GM12891 (cell line): ENCODE data around the gene MYO9A.

Source experiments
- DNase-seq: peaks from one replicate; pipeline ENCODE4 v3.0.0; 2011; ENCODE audit warnings: low spot score; ENCODE audit not compliant: insufficient read length
- FAIRE-seq: peaks from 2 replicates; lab custom pipeline; 2011; peaks lifted over from hg19 to GRCh38; lab: Jason Lieb, UNC
- PAX5 ChIP-seq: IDR thresholded peaks from 2 replicates; pipeline ENCODE4 v1.6.1; 2011; ENCODE audit warnings: low read length, moderate library complexity, mild to moderate bottlenecking; ENCODE audit not compliant: insufficient read depth, severe bottlenecking
- POLR2A ChIP-seq: IDR thresholded peaks from 2 replicates; pipeline ENCODE4 v1.6.1; 2011; ENCODE audit warnings: low read depth, low read length, control low read depth
- POLR2AphosphoS5 ChIP-seq: IDR thresholded peaks from 2 replicates; pipeline ENCODE4 v1.6.1; 2011; ENCODE audit warnings: low read depth, low read length, control low read depth
- POU2F2 ChIP-seq: IDR thresholded peaks from 2 replicates; pipeline ENCODE4 v1.6.1; 2011; ENCODE audit warnings: low read depth, mild to moderate bottlenecking, control low read depth, low read length, moderate library complexity
- SPI1 ChIP-seq: IDR thresholded peaks from 2 replicates; pipeline ENCODE4 v1.6.1; 2011; ENCODE audit warnings: low read depth, low read length, control low read depth
- TAF1 ChIP-seq: IDR thresholded peaks from 2 replicates; pipeline ENCODE4 v1.6.1; 2011; ENCODE audit warnings: low read depth, low read length, control low read depth

MYO9A gene

DNA sequence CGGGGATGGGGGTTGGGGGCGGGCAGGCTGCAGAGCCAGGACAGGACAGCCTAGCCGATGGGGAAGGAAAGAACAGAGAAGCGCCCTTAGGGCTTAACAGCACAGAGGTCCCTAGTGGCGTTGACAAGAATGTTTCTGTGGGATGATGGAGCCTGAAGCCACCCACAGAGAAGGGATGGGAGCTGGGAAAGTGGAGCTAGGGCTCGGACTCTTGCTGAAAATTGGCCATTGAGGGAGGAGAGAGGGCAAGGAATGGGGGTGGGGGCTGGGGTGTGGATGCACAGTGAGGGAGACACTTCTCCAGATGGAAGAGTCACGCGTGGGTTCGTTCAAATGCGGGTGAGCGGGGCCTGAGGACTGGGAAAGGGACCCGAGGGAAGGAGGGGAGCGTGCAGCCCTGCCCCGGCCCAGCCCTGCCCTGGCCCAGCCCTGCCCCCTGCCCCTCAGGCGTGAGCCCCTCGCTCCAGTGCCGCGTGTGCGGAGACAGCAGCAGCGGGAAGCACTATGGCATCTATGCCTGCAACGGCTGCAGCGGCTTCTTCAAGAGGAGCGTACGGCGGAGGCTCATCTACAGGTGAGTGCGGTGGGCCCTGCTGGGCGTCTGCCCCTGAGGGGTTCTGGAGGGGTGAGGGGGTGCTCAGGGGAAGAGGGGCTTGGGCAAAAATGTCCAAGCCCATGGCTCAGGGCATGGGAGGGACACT lies 306.8 kb downstream of the MYO9A start:
- FAIRE-seq, result no peak
- TF ChIP-seq PAX5, result no peak
- TF ChIP-seq POU2F2, result no peak
- TF ChIP-seq SPI1, result no peak
- TF ChIP-seq POLR2AphosphoS5, result no peak
- no peak for TF ChIP-seq TAF1
- no peak for TF ChIP-seq POLR2A
- DNase-seq, result no peak

DNA sequence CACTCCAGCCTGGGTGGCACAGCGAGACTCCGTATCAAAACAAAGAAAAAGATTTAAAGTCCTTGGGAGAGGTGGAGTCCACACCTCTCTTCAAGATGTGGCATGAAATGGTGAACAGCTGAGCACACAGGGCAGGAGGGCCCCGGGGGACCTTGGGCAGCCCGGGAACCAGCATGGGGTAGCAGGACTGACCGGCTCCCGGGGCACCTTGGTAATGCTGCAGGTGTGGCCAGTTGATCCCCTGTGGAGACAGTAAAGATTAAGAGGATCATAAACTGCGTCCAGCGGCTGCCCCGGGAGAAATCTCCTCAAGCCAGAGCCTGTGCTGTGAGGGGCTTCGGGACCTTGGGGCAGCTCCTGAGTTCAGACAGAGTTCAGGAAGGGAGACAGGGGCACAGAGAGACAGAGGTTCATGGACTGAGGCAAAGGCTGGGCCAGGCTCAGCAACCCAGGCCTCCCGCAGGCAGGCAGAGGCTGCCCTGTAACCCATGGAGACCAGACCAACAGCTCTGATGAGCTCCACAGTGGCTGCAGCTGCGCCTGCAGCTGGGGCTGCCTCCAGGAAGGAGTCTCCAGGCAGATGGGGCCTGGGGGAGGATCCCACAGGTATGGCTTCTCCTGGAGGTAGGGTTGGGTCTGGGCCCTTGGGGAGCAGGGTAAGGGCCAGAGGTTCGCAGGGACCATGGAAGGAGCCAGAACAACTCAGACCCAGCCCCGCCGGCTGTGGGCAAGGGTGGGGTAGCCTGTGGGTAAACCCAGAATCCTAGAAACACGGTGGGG lies 307.5 kb downstream of the MYO9A start, which contains the start of gene NR2E3:
NR2E3 (plus strand) TSS at position 299 of the 780 bp plus-strand sequence; CDS start at position 489, 190 bp downstream.
- FAIRE-seq, result no peak
- no peak for DNase-seq
- TF ChIP-seq SPI1, result no peak
- TF ChIP-seq POU2F2, result no peak
- TF ChIP-seq POLR2AphosphoS5, result no peak
- TF ChIP-seq PAX5, result no peak
- no peak for TF ChIP-seq TAF1
- TF ChIP-seq POLR2A, result no peak

DNA sequence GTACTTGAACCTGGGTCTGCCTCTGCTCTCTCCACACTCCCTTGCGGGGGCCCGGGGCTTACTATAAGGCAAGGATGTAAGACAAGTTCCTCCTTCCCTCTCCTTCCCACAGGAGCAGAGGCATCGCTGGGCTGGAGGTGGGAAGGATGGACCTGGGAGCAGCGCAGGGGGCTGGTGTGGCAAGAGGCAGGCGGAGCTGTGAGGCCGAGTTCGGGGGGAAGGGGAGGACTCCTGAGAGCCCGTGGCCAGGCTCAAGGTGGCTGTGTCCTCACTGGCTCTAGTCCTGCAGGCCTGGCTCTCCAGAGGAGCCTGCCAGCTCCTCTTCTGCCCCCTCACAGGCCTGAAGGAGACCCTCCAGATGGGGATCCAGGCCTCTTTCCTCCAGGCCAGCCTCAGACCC lies 308.6 kb downstream of the MYO9A start:
- TF ChIP-seq SPI1 (no peak), TAF1 (no peak), POLR2AphosphoS5 (no peak), PAX5 (no peak), POU2F2 (no peak), POLR2A (no peak)
- FAIRE-seq, result no peak
- no peak for DNase-seq

DNA sequence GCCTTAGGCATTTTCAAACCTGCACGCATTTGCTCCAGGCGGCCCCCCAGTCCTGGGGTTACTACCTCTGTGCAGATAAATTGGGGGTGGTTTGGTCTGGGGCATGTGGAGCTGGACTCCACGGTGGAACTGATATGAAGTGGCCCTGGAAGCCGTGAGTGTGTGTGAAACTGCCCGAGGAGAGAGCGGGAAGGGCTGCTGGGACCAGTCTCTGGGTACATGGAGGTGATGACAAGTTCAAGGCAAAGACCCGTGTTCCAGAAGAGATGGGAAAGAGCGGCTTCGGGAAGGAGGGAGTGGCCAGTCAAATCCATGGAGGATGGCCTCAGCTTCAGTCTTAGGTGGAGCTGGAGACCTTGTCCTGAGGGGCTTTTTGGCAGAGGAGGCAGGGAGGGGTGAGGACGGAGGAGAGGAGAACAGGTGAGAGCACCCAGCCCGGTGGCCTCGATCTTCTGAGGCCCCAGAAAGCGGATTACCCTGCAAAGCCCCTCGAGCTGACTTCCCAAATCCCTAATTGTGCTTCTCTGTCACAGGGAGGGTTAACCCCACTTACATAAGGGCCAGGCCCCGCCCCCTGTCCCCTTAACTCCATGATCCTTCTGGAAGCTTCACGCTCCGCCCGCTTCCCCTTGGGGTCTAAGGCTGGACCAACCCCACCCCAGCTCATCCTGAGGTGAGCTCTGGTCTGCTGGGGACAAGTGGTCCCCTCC lies 309.5 kb downstream of the MYO9A start:
- DNase-seq (no peak), FAIRE-seq (no peak)
- TF ChIP-seq POU2F2, result no peak
- no peak for TF ChIP-seq POLR2AphosphoS5
- no peak for TF ChIP-seq PAX5
- TF ChIP-seq POLR2A, result no peak
- no peak for TF ChIP-seq SPI1
- TF ChIP-seq TAF1, result no peak

- TF ChIP-seq TAF1, result no peak
- no peak for TF ChIP-seq POLR2AphosphoS5
- TF ChIP-seq POLR2A, result no peak
- no peak for TF ChIP-seq PAX5
- no peak for TF ChIP-seq SPI1
- TF ChIP-seq POU2F2, result no peak
- no peak for DNase-seq
- no peak for FAIRE-seq
These were observed 310.3 kb downstream of the MYO9A start for GRCh38 chr15:71807691-71808091.

DNA sequence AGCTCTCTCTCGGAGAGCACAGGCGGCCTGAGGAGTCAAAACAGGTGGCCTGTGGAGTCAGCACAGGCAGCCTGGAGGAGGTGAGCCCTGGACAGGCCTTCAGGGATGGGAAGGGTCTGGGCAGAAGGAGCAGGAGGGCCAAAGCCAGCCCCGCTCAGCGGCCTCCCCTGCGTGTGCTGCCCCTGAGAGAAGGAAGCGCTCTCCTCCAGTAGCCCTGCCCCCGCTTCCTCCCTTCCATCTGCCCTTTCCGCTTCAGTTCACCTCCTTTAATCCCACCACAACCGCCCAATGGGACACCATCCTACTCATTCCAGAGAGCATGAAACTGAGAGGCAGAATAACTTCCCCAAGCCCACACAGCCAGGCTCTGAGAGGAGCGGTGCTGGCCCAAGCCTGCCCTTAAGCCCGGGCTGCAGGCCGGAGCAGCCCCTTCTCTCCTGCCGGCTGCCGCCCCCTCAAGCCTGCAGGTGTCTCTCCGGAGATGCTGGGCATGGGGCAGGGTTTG lies 310.8 kb downstream of the MYO9A start:
- FAIRE-seq (no peak), DNase-seq (no peak)
- TF ChIP-seq POLR2AphosphoS5 (no peak), PAX5 (no peak), SPI1 (no peak), TAF1 (no peak)

GRCh38 chr15:71806452-71806931 lies 311.5 kb downstream of the MYO9A start:
- TF ChIP-seq TAF1 (no peak), PAX5 (no peak), POU2F2 (no peak), SPI1 (no peak), POLR2AphosphoS5 (no peak), POLR2A (no peak)
- DNase-seq, result no peak
- no peak for FAIRE-seq

DNA sequence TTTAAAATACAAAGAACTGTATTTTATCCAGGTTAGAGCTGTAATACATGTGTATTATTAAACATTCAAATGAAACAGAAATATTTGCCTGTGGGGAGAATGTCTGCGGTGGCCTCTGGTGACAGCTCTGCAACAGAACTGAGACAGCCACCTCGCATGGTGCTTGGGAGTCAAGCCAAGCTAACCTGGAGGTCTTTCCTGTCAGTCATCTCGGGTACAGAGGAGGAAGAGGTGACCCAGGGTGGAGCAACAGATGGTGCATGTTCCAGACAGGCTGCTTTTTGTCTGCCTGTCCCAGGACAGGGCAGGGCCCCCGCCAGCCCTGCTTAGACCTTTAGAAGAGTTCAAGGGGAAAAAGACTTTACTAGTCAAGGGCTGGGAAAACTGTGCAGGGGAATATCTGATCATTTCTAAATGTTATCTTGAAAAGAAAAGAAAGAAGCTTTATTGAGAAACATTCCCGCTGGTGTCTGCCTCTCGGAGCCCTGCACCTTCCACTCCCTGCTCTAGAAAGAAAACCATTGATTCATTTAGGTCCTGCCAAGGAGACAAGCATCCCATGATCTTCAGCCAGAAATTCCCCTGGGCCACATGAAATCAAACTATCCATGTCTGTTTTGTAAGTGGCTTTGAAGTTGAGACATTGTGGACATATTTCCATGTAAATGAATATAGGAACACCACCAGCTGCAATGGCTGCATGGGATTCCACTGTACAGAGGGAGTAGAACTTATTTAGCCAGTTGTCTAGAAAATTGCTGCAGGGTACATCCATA lies 313.1 kb downstream of the MYO9A start:
- DNase-seq (no peak), FAIRE-seq (peak; percentile 93)
- no peak for TF ChIP-seq POLR2AphosphoS5
- TF ChIP-seq POLR2A, result no peak
- no peak for TF ChIP-seq TAF1
- TF ChIP-seq POU2F2, result no peak
- no peak for TF ChIP-seq PAX5
- no peak for TF ChIP-seq SPI1

DNA sequence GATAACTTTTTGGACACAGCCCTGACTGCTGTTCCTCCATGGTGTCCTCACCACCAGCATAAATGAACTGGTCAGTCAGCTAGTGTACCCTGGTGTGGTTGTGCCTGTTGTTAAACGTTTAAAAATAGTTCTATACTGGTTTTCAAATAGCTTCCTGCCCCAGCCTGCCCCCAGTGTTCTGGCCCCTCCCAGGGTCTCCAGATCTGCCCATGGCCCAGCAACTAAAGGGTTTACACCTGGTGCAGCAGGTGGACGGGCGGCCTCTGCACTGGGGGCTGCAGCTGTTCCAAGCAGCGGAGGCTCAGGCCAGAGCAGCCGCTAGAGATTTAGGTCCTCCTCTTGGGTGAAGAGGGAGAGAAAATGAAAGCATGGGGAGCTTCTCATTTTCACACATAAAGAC lies 313.7 kb downstream of the MYO9A start:
- DNase-seq (no peak), FAIRE-seq (peak; percentile 73)
- TF ChIP-seq POU2F2, result no peak
- no peak for TF ChIP-seq PAX5
- TF ChIP-seq POLR2A, result no peak
- TF ChIP-seq SPI1, result no peak
- TF ChIP-seq TAF1, result no peak
- TF ChIP-seq POLR2AphosphoS5, result no peak
